T-helper 1 cell treated with Interleukin-12 subunit alpha and Interleukin-12 subunit beta and Interleukin-4 antibody, amounts not matched to agents 30 μg/mL and 1 μg/mL, for 36 hours (primary cell): ENCODE results near the gene DNTT.

Experiments
- H3K27ac Mint-ChIP-seq: one replicate; pipeline ENCODE4 v1.8.0; 2021; ENCODE audit warnings: mild to moderate bottlenecking, mixed read lengths
- H3K27me3 Mint-ChIP-seq: one replicate; pipeline ENCODE4 v1.8.0; 2021; ENCODE audit warnings: low read depth, mixed read lengths
- H3K36me3 Mint-ChIP-seq: one replicate; pipeline ENCODE4 v1.8.0; 2021; ENCODE audit warnings: low read depth, mixed read lengths
- H3K4me1 Mint-ChIP-seq: one replicate; pipeline ENCODE4 v1.8.0; 2021; ENCODE audit warnings: low read depth, mixed read lengths
- H3K4me3 Mint-ChIP-seq: one replicate; pipeline ENCODE4 v1.8.0; 2021; ENCODE audit warnings: mild to moderate bottlenecking, moderate library complexity, mixed read lengths
- H3K9me3 Mint-ChIP-seq: one replicate; pipeline ENCODE4 v1.8.0; 2021; ENCODE audit warnings: mixed read lengths

Gene DNTT

GRCh38 chr10:96269438-96270300 is 34.6 kb upstream of the DNTT start:
- H3K27me3 Mint-ChIP-seq, result peaks cover 16% of the 10 kb centered on the region
- H3K36me3 Mint-ChIP-seq, result no peaks in the 10 kb centered on the region
- H3K4me1 Mint-ChIP-seq, result no peaks in the 10 kb centered on the region
- H3K9me3 Mint-ChIP-seq, result no peaks in the 10 kb centered on the region
- no peak overlapping the region for H3K27ac Mint-ChIP-seq
- H3K4me3 Mint-ChIP-seq, result no peak overlapping the region

GRCh38 chr10:96270571-96270970 is 33.7 kb upstream of the DNTT start:
- Mint-ChIP-seq H3K9me3 (no peaks in the 10 kb centered on the region), H3K4me1 (no peaks in the 10 kb centered on the region), H3K4me3 (no peak overlapping the region), H3K27me3 (peaks cover 16% of the 10 kb centered on the region), H3K36me3 (no peaks in the 10 kb centered on the region), H3K27ac (no peak overlapping the region)

GRCh38 chr10:96271016-96271815 is 33.0 kb upstream of the DNTT start, which contains the start of gene BLNK:
TSS of gene BLNK (minus strand) at chr10:96271569. CDS start at chr10:96271398, 171 bp downstream.
- Mint-ChIP-seq H3K9me3 (no peaks in the 10 kb centered on the region), H3K27ac (no peak within 1 kb of the TSS), H3K36me3 (no peaks in the 10 kb centered on the region), H3K4me3 (no peak within 1 kb of the TSS), H3K27me3 (peaks cover 16% of the 10 kb centered on the region), H3K4me1 (no peaks in the 10 kb centered on the region)

- H3K27me3 Mint-ChIP-seq, result peaks cover 9% of the 10 kb centered on the region
- H3K27ac Mint-ChIP-seq, result no peak overlapping the region
- H3K4me1 Mint-ChIP-seq, result no peaks in the 10 kb centered on the region
- no peaks in the 10 kb centered on the region for H3K9me3 Mint-ChIP-seq
- H3K4me3 Mint-ChIP-seq, result no peak overlapping the region
- H3K36me3 Mint-ChIP-seq, result no peaks in the 10 kb centered on the region
Observed at GRCh38 chr10:96272316-96273280, 31.6 kb upstream of the DNTT start.

GRCh38 chr10:96275685-96276418 is 28.4 kb upstream of the DNTT start:
- Mint-ChIP-seq H3K4me1 (no peaks in the 10 kb centered on the region), H3K9me3 (no peaks in the 10 kb centered on the region), H3K4me3 (no peak overlapping the region), H3K27me3 (peaks cover 12% of the 10 kb centered on the region), H3K36me3 (no peaks in the 10 kb centered on the region), H3K27ac (no peak overlapping the region)

- H3K27me3 Mint-ChIP-seq, result peaks cover 12% of the 10 kb centered on the region
- H3K9me3 Mint-ChIP-seq, result no peaks in the 10 kb centered on the region
- H3K4me3 Mint-ChIP-seq, result no peak overlapping the region
- H3K36me3 Mint-ChIP-seq, result no peaks in the 10 kb centered on the region
- no peaks in the 10 kb centered on the region for H3K4me1 Mint-ChIP-seq
- H3K27ac Mint-ChIP-seq, result no peak overlapping the region
Observed at GRCh38 chr10:96276426-96276825, 27.8 kb upstream of the DNTT start.

- Mint-ChIP-seq H3K4me3 (no peak overlapping the region), H3K36me3 (no peaks in the 10 kb centered on the region), H3K4me1 (no peaks in the 10 kb centered on the region), H3K27ac (no peak overlapping the region), H3K9me3 (no peaks in the 10 kb centered on the region), H3K27me3 (peaks cover 12% of the 10 kb centered on the region)
Observed at GRCh38 chr10:96276831-96277230, 27.4 kb upstream of the DNTT start.

- H3K4me3 Mint-ChIP-seq, result no peak overlapping the region
- peaks cover 12% of the 10 kb centered on the region for H3K27me3 Mint-ChIP-seq
- no peaks in the 10 kb centered on the region for H3K9me3 Mint-ChIP-seq
- H3K27ac Mint-ChIP-seq, result no peak overlapping the region
- H3K36me3 Mint-ChIP-seq, result no peaks in the 10 kb centered on the region
- no peaks in the 10 kb centered on the region for H3K4me1 Mint-ChIP-seq
Observed at GRCh38 chr10:96279191-96279641, 25.0 kb upstream of the DNTT start.

GRCh38 chr10:96280859-96281258 is 23.4 kb upstream of the DNTT start:
- Mint-ChIP-seq H3K9me3 (no peaks in the 10 kb centered on the region), H3K36me3 (no peaks in the 10 kb centered on the region), H3K4me1 (no peaks in the 10 kb centered on the region), H3K27ac (no peak overlapping the region), H3K4me3 (no peak overlapping the region), H3K27me3 (peaks cover 12% of the 10 kb centered on the region)

- no peak overlapping the region for H3K4me3 Mint-ChIP-seq
- H3K9me3 Mint-ChIP-seq, result no peaks in the 10 kb centered on the region
- H3K27me3 Mint-ChIP-seq, result peaks cover 12% of the 10 kb centered on the region
- no peaks in the 10 kb centered on the region for H3K36me3 Mint-ChIP-seq
- H3K27ac Mint-ChIP-seq, result no peak overlapping the region
- no peaks in the 10 kb centered on the region for H3K4me1 Mint-ChIP-seq
Observed at GRCh38 chr10:96281444-96282029, 22.7 kb upstream of the DNTT start.

- Mint-ChIP-seq H3K36me3 (no peaks in the 10 kb centered on the region), H3K27ac (no peak overlapping the region), H3K27me3 (peaks cover 6% of the 10 kb centered on the region), H3K4me3 (no peak overlapping the region), H3K9me3 (no peaks in the 10 kb centered on the region), H3K4me1 (peaks cover 13% of the 10 kb centered on the region)
Observed at GRCh38 chr10:96283351-96283750, 20.9 kb upstream of the DNTT start.

GRCh38 chr10:96283756-96284155 is 20.5 kb upstream of the DNTT start:
- Mint-ChIP-seq H3K27me3 (peaks cover 6% of the 10 kb centered on the region), H3K9me3 (no peaks in the 10 kb centered on the region), H3K27ac (no peak overlapping the region), H3K36me3 (no peaks in the 10 kb centered on the region), H3K4me1 (peaks cover 14% of the 10 kb centered on the region), H3K4me3 (no peak overlapping the region)

GRCh38 chr10:96285331-96285752 is 18.9 kb upstream of the DNTT start:
- H3K27ac Mint-ChIP-seq, result no peak overlapping the region
- H3K9me3 Mint-ChIP-seq, result no peaks in the 10 kb centered on the region
- no peak overlapping the region for H3K4me3 Mint-ChIP-seq
- no peaks in the 10 kb centered on the region for H3K36me3 Mint-ChIP-seq
- no peaks in the 10 kb centered on the region for H3K27me3 Mint-ChIP-seq
- H3K4me1 Mint-ChIP-seq, result peaks cover 14% of the 10 kb centered on the region
